Liver (tissue), 9 donors: ENCODE data around the gene WDFY3. TPM values are rescaled to one million over a fixed set of nuclear protein-coding genes. Genes with fewer than 3 reads are reported as not detected.

Experiments used
- DNase-seq: peaks from one replicate; pipeline ENCODE4 v3.0.0-alpha.2; 2017; ENCODE audit warnings: low spot score
- H3K27ac ChIP-seq, 2 donors: one replicate each; pipeline ENCODE4 v1.7.0; 2013; ENCODE audit warnings: inconsistent platforms in 2 of 2, low read length in 2 of 2, control low read depth in 1 of 2, low read depth in 1 of 2, mild to moderate bottlenecking in 1 of 2
- H3K27me3 ChIP-seq, 4 donors: one replicate each; pipeline versions ENCODE4 v1.6.1 to v1.7.0; 2013; ENCODE audit warnings: low read length in 3 of 4, inconsistent platforms in 1 of 4, mild to moderate bottlenecking in 1 of 4, moderate library complexity in 1 of 4; ENCODE audit not compliant: control insufficient read depth in 4 of 4, insufficient read depth in 4 of 4
- H3K36me3 ChIP-seq, 4 donors: one replicate each; pipeline versions ENCODE4 v1.6.1 to v1.7.0; 2013; ENCODE audit warnings: low read length in 3 of 4, mild to moderate bottlenecking in 3 of 4, low read depth in 1 of 4, moderate library complexity in 1 of 4; ENCODE audit not compliant: control insufficient read depth in 4 of 4, insufficient read depth in 3 of 4
- H3K4me1 ChIP-seq, 4 donors: one replicate each; pipeline versions ENCODE4 v1.6.1 to v1.7.0; 2013; ENCODE audit warnings: low read length in 3 of 4, mild to moderate bottlenecking in 3 of 4, moderate library complexity in 1 of 4; ENCODE audit not compliant: control insufficient read depth in 4 of 4, insufficient read depth in 4 of 4
- H3K4me3 ChIP-seq, 3 donors: one replicate each; pipeline versions ENCODE4 v1.6.1 to v1.7.0; 2013; ENCODE audit warnings: low read length in 3 of 3, control low read depth in 1 of 3, low read depth in 1 of 3, mild to moderate bottlenecking in 1 of 3
- H3K9ac ChIP-seq, 2 donors: one replicate each; pipeline ENCODE4 v1.7.0; 2013; ENCODE audit warnings: low read length in 2 of 2, mild to moderate bottlenecking in 2 of 2, moderate library complexity in 2 of 2, control low read depth in 1 of 2, low read depth in 1 of 2
- H3K9me3 ChIP-seq, 4 donors: one replicate each; pipeline versions ENCODE4 v1.6.1 to v1.7.0; 2013; ENCODE audit warnings: low read length in 3 of 4; ENCODE audit not compliant: control insufficient read depth in 4 of 4
- EGR1 ChIP-seq, 2 donors: IDR thresholded peaks; 2 replicates each; pipeline ENCODE4 v1.6.1; 2016 to 2018; ENCODE audit warnings: antibody characterized with exemption in 2 of 2, low read depth in 2 of 2
- FOXA1 ChIP-seq: IDR thresholded peaks from 2 replicates; pipeline ENCODE4 v1.6.1; 2016; ENCODE audit warnings: antibody characterized with exemption
- GABPA ChIP-seq, 2 donors: IDR thresholded peaks in 1 of 2; conservative IDR thresholded peaks in 1 of 2; 2 replicates each; pipeline ENCODE4 v1.6.1; 2016; ENCODE audit warnings: antibody characterized with exemption in 2 of 2, mild to moderate bottlenecking in 1 of 2, moderate library complexity in 1 of 2
- HNF4A ChIP-seq, 2 donors: conservative IDR thresholded peaks; 2 replicates each; pipeline ENCODE4 v1.6.1; 2016; ENCODE audit warnings: antibody characterized with exemption in 2 of 2, mild to moderate bottlenecking in 2 of 2
- HNF4G ChIP-seq: IDR thresholded peaks from 2 replicates; pipeline ENCODE4 v1.6.1; 2016; ENCODE audit warnings: antibody characterized with exemption
- RAD21 ChIP-seq, 2 donors: IDR thresholded peaks; 2 replicates each; pipeline ENCODE4 v1.6.1; 2016; ENCODE audit warnings: antibody characterized with exemption in 2 of 2, mild to moderate bottlenecking in 2 of 2
- RXRA ChIP-seq, 2 donors: IDR thresholded peaks; 2 replicates each; pipeline ENCODE4 v1.6.1; 2017 to 2018; ENCODE audit warnings: antibody characterized with exemption in 2 of 2, mild to moderate bottlenecking in 1 of 2
- SP1 ChIP-seq: IDR thresholded peaks from 2 replicates; pipeline ENCODE4 v1.6.1; 2018; ENCODE audit warnings: antibody characterized with exemption, mild to moderate bottlenecking
- TAF1 ChIP-seq: conservative IDR thresholded peaks from 2 replicates; pipeline ENCODE4 v1.6.1; 2016; ENCODE audit warnings: antibody characterized with exemption, mild to moderate bottlenecking
- YY1 ChIP-seq: IDR thresholded peaks from 2 replicates; pipeline ENCODE4 v1.6.1; 2016; ENCODE audit warnings: antibody characterized with exemption, mild to moderate bottlenecking
- WGBS: extraction: QIAGEN DNeasy Blood & Tissue Kit; methylation state at CpG from one replicate; pipeline ENCODE4 v1.1.7; 2013; 5-methylcytosine and 5-hydroxymethylcytosine counted together
- polyA plus RNA-seq, 2 donors: library from polyadenylated mRNA; stranded (reverse) in 1 of 2; unstranded in 1 of 2; fragments of 200-250 nt in 1 of 2; fragments of >200 nt in 1 of 2; fragmentation: Nextera tagmentation in 1 of 2; extraction: Ambion mirVana in 1 of 2; gene quantifications; one replicate each; pipeline versions ENCODE4 v1.2.1 to v1.2.3, GENCODE V29; 2013 to 2015
- total RNA-seq, 2 donors: library from RNA; depleted of rRNA; stranded (reverse); fragments of >200 nt; gene quantifications; one replicate each; pipeline ENCODE4 v1.2.3, GENCODE V29; 2014
- TF ChIP-seq, protein P1 (sequence below): IDR thresholded peaks from 2 replicates; pipeline ENCODE4 v1.6.1; 2016; ENCODE audit warnings: antibody characterized with exemption
- TF ChIP-seq, protein P2 (sequence below): fragments of 150-350 bp; IDR thresholded peaks from 2 replicates; pipeline ENCODE4 v1.5.1; 2017; ENCODE audit warnings: improper control_type of control experiment, low read depth, low read length; ENCODE audit not compliant: missing input control
- TF ChIP-seq, protein P3 (sequence below): IDR thresholded peaks from 2 replicates; pipeline ENCODE4 v1.6.1; 2016; ENCODE audit warnings: antibody characterized with exemption, mild to moderate bottlenecking
- TF ChIP-seq, protein P4 (sequence below): IDR thresholded peaks from 2 replicates; pipeline ENCODE4 v1.6.1; 2016; ENCODE audit warnings: antibody characterized with exemption
- donor health status: healthy.
- donor health status: healthy.
- donor health status: healthy.
- donor health status: healthy.
- donor health status: healthy.

Gene WDFY3
- total and polyA plus RNA-seq, 4 donors = 3.2 to 50.5 (median 19.2) TPM

DNA sequence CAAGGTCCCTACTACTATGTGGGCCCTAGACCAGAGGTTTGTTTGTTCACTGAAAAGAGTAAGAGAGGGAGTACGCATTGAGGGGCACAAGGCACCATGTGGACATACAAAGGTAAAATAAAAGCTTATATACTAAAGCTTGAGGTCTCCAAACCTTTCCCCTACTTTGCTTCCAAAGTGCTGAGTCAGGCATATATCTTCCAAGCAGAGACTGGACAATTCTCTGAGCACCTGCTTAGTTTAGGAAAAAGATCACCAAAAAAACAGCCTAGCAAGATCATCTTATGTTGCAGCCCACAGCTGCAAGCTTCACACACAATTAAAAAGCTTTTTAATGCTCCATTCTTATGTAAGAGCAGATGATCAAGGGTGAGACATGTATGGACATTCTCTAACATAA lies 119.5 kb downstream of the WDFY3 start:
- no peak overlapping the region for H3K4me3 ChIP-seq
- H3K36me3 ChIP-seq = peaks cover 0 to 12% (median 5%) of the 10 kb centered on the region in 4 donors
- no peak overlapping the region for H3K9ac ChIP-seq
- H3K9me3 ChIP-seq = no peaks in the 10 kb centered on the region
- TF ChIP-seq EGR1 (IDR thresholded peaks at IDR 0.05; ENCODE audit: low read depth in 2 of 2) (no peak), GABPA (IDR thresholded peaks at IDR 0.05 in 1 of 2, conservative IDR thresholded peaks at IDR 0.05 in 1 of 2) (no peak), TAF1 (no peak), FOXA1 (no peak), YY1 (no peak), RAD21 (IDR thresholded peaks at IDR 0.05) (no peak), SP1 (no peak), RXRA (IDR thresholded peaks at IDR 0.05) (no peak), HNF4A (conservative IDR thresholded peaks at IDR 0.05) (no peak), HNF4G (no peak)
- TF ChIP-seq, protein P1, sequence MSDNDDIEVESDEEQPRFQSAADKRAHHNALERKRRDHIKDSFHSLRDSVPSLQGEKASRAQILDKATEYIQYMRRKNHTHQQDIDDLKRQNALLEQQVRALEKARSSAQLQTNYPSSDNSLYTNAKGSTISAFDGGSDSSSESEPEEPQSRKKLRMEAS = no peak
- TF ChIP-seq, protein P2, sequence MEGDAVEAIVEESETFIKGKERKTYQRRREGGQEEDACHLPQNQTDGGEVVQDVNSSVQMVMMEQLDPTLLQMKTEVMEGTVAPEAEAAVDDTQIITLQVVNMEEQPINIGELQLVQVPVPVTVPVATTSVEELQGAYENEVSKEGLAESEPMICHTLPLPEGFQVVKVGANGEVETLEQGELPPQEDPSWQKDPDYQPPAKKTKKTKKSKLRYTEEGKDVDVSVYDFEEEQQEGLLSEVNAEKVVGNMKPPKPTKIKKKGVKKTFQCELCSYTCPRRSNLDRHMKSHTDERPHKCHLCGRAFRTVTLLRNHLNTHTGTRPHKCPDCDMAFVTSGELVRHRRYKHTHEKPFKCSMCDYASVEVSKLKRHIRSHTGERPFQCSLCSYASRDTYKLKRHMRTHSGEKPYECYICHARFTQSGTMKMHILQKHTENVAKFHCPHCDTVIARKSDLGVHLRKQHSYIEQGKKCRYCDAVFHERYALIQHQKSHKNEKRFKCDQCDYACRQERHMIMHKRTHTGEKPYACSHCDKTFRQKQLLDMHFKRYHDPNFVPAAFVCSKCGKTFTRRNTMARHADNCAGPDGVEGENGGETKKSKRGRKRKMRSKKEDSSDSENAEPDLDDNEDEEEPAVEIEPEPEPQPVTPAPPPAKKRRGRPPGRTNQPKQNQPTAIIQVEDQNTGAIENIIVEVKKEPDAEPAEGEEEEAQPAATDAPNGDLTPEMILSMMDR = no peak
- TF ChIP-seq, protein P3, sequence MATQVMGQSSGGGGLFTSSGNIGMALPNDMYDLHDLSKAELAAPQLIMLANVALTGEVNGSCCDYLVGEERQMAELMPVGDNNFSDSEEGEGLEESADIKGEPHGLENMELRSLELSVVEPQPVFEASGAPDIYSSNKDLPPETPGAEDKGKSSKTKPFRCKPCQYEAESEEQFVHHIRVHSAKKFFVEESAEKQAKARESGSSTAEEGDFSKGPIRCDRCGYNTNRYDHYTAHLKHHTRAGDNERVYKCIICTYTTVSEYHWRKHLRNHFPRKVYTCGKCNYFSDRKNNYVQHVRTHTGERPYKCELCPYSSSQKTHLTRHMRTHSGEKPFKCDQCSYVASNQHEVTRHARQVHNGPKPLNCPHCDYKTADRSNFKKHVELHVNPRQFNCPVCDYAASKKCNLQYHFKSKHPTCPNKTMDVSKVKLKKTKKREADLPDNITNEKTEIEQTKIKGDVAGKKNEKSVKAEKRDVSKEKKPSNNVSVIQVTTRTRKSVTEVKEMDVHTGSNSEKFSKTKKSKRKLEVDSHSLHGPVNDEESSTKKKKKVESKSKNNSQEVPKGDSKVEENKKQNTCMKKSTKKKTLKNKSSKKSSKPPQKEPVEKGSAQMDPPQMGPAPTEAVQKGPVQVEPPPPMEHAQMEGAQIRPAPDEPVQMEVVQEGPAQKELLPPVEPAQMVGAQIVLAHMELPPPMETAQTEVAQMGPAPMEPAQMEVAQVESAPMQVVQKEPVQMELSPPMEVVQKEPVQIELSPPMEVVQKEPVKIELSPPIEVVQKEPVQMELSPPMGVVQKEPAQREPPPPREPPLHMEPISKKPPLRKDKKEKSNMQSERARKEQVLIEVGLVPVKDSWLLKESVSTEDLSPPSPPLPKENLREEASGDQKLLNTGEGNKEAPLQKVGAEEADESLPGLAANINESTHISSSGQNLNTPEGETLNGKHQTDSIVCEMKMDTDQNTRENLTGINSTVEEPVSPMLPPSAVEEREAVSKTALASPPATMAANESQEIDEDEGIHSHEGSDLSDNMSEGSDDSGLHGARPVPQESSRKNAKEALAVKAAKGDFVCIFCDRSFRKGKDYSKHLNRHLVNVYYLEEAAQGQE = no peak
- TF ChIP-seq, protein P4, sequence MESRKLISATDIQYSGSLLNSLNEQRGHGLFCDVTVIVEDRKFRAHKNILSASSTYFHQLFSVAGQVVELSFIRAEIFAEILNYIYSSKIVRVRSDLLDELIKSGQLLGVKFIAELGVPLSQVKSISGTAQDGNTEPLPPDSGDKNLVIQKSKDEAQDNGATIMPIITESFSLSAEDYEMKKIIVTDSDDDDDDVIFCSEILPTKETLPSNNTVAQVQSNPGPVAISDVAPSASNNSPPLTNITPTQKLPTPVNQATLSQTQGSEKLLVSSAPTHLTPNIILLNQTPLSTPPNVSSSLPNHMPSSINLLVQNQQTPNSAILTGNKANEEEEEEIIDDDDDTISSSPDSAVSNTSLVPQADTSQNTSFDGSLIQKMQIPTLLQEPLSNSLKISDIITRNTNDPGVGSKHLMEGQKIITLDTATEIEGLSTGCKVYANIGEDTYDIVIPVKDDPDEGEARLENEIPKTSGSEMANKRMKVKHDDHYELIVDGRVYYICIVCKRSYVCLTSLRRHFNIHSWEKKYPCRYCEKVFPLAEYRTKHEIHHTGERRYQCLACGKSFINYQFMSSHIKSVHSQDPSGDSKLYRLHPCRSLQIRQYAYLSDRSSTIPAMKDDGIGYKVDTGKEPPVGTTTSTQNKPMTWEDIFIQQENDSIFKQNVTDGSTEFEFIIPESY = no peak
- H3K4me1 ChIP-seq = no peaks in the 10 kb centered on the region
- no peak overlapping the region for H3K27ac ChIP-seq
- DNase-seq = no peak
- 90% methylated on average over 1 of the region's 1 CpG for WGBS
- H3K27me3 ChIP-seq = no peaks in the 10 kb centered on the region

DNA sequence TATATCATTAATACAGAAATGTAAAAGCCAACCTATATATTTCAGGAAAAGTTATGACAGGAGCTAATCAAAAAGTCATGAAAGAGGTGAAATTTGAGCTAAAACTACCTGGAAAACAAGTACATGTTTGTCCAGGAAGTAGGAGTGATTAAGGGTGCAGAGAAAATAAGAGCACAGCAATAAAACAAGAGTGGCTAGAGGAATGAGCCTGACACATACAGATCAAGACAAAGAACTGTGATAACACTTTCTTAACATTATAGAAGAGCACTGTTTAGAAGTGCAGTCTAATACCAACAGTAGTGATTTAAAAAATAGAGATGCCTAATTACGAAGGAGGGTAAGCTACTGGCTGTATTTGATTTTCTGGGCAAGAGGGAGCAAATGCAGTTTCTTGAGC lies 125.1 kb downstream of the WDFY3 start:
- Histone ChIP-seq H3K4me1 (no peaks in the 10 kb centered on the region), H3K36me3 (peaks cover 0 to 11% (median 5%) of the 10 kb centered on the region in 4 donors), H3K9me3 (no peaks in the 10 kb centered on the region), H3K4me3 (no peak overlapping the region), H3K27ac (no peak overlapping the region), H3K27me3 (no peaks in the 10 kb centered on the region), H3K9ac (no peak overlapping the region)
- 96% methylated on average over 1 of the region's 1 CpG for WGBS
- TF ChIP-seq, protein P4 = no peak
- no peak for TF ChIP-seq TAF1
- DNase-seq = no peak
